NCI-H1105 treated with DMSO at 0.1 percent for 48 hours (cell line): ENCODE data around the gene IL17RC.

Experiments
- DNase-seq: peaks from one replicate; lab custom pipeline; 2025; lab: John Stamatoyannopoulos, UW

The IL17RC gene

DNA sequence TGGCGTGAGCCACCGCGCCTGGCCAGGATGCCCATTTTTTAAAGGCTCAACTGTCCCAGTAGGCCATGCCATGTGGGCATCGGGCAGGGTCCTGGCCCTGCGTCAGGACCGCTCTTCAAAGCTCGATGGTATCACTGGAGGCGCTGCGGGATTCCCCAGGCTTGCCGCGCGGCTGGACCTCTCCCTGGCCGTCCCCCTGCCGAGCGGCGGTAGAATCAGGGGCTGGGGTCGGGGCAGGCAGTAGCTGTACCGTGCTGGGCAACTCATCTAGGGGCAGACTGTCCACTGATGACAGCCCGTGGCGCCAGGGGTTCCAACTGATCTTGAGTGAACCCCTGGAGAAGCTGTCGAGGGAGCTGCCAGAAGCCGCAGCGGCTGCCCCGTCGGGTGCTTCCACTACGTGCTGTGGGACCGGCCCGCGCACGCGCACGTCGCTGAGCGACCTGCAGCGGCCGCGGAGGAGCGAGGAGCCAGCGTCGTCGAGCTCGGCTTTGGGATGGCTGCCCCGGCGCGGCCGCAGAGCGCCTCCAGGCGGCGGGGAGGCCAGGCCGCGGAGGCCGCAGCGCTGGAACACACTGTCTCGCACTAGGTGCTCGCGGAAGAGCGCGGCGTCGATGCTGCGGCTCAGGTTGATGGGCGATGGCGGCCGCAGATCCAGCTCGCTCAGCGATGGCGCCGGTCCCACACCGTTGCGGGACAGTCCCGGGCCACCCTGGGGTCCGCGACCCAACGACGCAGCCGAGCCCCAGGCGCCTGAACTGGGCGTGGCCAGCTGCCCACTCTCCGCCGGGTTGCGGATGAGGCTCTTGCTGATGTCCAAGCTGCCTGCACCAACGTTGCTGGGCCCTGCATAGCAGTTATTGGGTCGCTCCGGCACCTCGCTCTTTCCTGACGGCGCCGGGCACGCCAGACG, 29.5 kb downstream of the IL17RC start:
- DNase-seq = peak; percentile 74

DNA sequence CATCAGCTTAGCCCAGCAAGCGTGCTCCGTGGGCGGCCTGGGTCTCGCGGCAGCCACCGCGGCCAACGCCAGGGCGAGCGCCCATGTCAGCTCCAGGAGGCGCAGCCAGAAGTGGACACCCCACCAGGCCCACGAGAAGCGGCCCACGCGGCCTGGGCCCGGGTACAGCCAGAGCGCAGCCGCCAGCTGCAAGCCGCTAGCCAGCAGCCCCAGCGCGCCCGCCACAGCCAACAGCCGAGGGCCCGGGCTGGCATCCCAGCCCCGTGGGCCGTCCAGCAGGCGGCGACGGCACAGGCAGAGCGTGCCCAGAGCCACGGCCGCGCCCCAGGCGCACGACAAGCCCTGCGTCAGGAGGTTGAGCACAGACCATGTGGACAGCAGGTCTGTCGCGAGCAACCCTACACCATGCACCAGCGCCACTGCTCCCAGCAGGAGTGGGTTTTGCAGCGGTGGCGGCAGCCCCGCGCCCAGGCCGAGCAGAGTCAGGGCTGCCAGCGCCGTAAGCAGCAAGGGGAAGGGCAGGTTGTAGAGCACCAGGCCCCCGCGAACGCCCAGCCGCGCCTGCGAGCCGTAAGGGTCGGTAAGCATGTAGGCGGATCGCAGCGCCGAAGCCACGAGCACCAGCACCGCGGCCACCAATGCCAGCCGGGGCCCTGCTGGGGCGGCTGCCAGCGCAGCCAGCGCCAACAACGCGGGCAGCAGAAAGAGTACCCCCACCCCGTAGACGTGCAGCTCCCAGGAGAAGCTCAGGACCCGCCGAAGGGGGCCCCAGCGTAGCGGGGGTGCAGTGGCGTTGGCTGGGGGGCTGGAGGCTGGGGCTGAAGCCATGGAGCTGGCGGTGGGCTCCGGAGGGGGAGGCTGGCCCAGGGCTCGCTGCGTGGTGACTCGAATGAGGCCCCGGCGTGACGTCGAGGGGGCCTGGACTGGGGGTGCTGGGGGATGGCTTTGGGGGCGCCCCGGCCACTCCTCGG, 30.4 kb downstream of the IL17RC start:
- DNase-seq = peak; percentile 52

DNA sequence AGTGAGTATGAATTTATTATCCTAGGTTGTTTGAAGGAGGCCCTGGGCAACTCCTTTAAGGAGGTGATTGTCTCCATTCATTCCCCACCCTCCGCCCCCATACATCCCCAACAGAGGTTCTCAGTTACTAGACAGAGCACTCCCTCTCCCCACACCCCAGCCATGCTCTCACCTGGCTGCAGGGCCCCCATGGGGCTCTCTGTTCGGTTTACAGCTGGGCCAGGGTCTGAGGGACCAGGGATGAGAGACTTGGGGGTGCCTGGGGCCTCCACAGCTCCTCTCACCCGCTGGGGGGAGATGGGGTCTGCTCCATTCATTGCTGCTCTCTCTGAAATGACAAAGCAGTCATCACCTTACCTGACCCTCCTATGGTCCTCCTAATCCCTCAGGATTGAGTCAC, 31.7 kb downstream of the IL17RC start:
- no peak for DNase-seq

DNA sequence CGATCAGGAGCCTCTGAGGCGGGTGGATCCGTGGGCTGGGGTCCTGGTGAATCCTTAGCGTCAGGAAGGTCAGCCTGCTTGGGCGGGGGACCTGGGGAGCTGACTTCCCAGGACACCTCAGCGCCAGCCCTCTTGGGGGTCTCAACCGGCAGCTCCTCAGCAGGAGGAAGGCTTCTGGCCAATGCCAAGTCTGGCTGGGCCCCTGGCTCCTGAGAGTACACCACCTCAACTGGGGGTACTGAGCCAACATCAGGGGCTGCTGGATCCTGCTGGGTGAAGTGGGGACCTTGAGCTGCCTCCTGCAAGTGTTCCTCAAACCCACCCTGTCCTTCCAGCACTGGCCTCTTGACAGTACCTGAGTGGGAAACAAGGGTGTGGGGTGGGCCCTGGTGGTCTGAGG, 32.2 kb downstream of the IL17RC start:
- DNase-seq = no peak

DNA sequence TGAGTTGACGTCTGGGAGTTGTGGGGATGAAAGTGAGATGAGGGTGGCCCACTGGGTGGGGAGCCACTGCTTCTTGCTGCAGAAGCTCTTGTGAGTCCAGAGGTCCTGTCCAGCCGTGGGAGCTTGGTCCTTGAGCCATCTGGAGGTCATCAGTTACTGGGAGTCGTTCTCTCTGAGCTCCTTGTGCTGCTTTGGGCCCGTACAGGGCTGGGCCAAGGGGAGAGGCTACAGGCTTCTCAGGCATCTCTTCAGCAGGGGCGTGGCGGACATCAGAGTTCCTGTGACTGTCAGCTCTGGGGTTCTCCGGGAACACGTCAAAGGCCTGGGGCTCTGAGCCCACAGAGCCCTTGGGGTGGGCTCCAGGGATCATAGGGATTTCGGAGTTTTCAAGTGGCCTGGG, 32.7 kb downstream of the IL17RC start:
- no peak for DNase-seq

DNA sequence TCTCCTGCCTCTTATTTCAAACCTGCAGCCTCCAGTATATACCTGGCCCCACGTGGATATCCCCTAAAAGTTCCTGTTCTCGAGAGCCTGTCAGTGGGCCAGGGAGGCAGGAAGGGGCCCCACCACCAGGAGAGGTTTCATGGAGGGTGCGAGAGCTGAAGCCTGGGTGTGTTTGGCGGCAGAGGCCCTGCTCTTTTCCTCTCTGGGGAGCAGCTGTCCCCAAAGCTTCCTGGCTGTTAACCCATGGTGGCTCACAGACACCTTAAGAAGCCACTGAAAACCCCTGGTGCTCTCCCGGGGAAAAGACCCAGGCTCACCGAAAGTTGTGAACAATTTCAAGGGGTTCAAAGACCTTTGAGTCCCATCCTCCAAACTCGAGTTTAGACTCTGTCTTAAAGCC, 34.2 kb downstream of the IL17RC start:
- no peak for DNase-seq

DNA sequence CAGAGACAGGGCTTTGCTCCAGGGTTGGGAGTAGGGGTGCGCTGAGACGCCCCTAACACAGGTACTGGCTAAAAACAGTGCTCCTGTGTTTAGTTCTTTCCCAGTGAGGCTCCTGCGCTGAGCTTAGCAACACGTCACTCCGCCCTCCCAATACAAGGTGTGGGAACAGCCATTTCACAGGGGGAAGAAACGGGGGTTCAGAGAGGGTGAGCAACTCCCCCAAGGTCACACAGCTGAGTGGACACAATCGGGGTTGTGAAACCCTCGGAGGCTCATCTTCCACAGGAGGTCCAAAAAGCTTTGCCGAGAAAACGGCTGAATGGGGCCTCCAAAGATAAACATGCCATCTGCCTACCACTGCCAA, 34.7 kb downstream of the IL17RC start:
- DNase-seq = no peak

DNA sequence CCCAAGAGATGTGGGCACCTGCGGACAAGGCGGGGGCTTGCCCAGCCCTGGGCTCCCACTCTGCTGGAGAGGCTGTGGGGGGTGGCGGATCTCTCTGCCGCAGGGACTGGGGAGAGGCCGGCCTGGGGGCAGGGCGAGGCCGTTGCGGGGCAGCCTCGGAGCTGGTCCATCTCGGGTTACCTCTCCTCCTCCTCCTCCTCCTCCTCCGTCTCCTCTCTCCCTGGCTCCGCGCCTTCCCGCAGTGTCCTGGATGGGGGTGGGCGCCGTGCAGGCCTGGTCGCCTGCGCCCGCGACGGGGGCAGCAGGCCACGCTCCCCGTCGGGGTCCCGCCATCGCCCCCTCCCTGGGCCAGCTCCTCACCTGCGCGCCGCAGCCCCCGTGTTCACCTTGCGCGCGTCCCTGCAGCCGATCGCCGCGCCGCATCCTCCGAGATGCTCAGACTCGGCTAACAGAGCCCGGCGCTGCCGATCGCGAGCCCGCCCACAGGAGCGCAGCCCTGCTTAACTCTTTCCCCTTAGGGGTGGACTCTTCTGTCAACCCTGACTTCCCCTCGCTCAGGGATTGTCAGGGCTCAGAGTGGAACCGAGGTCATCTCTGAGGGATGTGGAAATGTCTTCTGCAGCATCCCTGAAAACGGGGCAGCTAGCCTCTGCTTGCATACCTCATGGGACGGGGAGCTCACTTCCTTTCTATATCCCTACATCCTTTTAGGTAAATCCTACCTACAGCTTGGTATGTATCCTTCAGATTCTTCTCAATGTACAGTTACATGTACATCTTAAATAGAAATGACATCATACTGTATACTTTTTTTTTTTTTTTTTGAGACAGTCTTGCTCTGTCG, 35.3 kb downstream of the IL17RC start, which contains the start of gene PRRT3:
TSS of gene PRRT3 (minus strand) at position 447 of the 844 bp plus-strand sequence. CDS start 2,293 bp downstream, outside the sequence.
- peak; percentile 33 for DNase-seq

DNA sequence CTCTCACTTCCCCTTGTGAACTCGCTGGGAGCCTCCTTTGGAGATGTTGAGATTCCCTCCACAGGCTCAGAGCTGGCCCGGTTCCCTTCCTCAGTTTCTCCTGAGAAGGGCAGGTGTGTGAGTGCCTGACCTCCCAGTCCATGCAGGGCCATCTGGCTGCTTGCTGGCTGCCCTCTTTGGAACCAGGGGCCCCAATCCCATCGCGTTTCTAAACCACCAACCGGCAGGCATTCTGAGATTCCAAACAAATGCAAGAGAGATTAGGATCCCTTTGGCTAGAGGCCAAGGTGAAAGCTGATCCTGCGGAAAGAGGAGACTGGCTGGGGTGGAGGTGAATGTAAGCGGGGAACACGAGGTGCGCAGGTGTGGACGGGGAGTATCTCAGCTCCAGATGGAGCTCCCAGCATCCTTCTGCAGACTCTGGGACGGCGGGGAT, 38.2 kb downstream of the IL17RC start:
- DNase-seq = peak; percentile 79

DNA sequence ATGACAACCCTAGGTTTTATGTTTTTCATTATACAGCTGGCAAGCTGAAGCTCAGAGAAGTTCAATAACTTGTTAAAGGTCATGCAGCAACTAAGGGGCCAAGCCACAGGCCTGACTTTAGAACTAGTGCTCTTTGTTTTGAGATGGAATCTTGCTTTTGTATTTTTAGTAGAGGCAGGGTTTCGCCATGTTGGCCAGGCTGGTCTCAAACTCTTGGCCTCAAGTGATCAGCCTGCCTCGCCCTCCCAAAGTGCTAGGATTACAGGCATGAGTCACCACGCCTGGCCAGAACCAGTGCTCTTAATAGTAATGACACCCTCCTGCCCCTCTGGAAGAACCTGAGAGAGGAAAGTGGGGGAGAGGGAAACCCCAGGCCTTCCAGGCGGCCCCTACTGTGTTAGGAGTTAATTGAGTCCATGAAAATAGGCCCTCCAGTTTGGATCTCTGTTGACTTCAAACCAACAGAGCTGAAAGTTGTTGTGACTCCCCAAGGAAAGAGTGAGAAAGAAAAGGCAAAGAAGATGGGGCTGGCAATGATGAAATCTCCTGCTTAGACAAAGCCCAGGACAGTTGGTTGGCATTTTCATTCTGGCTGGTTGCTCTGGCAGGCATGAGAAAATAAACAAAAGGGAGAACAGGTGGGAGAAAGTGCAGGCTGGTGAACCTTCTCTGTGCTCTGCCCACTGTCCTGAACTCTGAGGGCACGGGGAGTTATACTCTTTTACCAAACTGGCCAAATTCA, 38.9 kb downstream of the IL17RC start:
- DNase-seq = no peak

DNA sequence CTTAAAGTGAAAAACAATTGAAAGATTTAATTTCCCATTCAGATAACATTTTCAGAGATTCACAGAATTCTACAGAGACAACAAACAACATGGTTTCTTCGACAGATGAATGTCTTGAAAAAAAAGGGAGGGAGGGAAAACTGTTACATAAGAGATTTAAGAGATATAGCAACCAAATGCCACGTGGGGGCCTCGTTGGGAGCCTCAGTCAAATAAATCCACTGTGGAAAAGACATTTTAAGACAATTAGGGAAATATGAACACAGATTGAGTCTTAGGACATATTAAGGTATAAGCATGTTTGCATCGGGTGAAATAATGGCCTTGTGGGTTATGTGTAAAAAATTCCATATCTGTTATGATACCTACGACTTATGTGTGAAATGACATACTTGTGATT, 40.3 kb downstream of the IL17RC start:
- DNase-seq = no peak

DNA sequence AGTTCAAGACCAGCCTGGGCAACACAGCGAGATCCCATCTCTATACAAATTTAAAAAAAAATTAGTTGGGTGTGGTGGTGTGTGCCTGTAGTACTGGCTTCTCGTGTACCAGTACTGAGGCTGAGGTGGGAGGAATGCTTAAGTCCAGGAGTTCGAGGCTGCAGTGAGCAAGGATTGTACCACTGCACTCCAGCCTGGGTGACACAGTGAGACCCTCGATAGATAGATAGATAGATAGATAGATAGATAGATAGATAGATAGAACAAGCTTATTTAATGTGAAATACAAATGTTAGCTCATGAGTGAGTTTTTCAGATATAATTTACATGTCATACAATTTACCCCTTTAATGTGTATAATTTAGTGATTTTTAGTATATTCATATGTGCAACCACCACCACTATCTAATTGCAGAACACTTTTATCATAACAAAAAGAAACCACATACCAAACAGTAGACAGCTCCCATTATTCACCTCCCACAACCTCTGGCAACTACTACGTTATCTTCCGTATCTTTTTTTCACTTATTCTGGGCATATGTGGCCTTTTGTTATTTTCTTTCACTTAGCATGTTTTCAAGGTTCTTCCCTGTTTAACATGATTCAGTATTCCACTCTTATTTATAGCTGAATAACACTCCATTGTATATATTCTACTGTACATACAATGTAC, 48.4 kb downstream of the IL17RC start:
- DNase-seq = no peak

DNA sequence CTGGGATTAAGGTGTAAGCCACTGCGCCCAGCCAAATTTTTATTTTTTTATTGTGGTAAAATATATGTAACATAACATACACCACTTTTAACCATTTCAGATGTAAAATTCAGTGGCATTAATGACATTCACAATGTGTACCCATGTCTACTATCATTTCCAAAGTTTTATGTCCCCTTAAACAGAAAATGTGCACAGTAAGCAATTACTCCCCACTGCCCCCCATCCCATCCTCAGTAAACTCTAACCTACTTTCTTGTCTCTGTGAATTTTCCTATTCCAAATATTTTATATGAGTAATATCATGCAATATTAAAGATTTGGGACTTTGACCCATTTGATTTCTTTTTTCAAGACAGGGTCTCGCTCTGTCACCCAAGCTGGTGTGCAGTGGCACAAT, 49.9 kb downstream of the IL17RC start:
- DNase-seq = no peak

DNA sequence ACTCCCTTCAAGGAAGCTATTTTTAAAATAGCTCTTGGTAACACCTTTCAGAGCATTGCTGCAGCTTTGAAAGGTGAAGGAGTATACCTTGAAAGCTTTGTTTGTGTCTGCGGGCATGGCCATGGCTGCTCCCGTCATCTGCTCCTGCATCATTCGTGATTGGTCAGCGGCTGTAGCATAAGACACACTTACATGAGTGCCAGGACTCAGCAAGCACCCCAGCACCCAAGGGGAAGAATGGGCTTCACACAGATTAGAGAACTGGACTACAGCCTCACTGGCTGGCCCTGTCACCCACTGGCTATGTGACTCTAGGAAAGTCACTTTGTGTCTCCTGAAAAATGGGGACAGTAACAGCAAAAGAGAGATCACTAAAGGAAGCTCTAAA, 52.7 kb downstream of the IL17RC start:
- DNase-seq = no peak

DNA sequence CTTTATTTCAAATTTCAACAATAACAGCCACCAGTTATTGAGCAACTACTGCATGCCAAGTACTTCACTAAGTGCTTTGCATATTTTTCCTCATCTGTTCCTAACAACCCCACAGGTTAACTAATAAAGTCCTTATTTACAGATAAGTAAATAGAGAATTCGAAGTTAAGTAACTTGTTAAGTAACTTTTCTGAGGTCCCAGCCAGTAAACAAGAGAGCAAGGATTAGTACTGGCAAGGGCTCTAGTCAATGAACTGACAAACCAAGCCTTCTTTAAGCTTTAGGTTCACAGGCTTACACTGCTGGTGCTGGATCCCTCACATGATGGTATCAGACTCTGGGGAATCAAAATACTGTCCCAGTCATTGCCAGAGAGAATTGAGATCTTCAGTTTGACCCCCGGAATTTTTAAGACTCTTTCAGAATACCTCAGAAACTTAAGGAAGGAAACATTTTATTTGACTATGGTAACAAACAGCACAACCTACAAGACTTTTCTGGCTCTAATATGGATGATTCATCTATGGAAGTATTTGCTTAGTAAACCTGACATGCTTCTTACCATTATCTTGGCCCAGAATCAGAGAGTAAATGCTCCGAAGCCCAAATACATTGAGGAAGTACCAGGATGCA, 53.2 kb downstream of the IL17RC start:
- no peak for DNase-seq

DNA sequence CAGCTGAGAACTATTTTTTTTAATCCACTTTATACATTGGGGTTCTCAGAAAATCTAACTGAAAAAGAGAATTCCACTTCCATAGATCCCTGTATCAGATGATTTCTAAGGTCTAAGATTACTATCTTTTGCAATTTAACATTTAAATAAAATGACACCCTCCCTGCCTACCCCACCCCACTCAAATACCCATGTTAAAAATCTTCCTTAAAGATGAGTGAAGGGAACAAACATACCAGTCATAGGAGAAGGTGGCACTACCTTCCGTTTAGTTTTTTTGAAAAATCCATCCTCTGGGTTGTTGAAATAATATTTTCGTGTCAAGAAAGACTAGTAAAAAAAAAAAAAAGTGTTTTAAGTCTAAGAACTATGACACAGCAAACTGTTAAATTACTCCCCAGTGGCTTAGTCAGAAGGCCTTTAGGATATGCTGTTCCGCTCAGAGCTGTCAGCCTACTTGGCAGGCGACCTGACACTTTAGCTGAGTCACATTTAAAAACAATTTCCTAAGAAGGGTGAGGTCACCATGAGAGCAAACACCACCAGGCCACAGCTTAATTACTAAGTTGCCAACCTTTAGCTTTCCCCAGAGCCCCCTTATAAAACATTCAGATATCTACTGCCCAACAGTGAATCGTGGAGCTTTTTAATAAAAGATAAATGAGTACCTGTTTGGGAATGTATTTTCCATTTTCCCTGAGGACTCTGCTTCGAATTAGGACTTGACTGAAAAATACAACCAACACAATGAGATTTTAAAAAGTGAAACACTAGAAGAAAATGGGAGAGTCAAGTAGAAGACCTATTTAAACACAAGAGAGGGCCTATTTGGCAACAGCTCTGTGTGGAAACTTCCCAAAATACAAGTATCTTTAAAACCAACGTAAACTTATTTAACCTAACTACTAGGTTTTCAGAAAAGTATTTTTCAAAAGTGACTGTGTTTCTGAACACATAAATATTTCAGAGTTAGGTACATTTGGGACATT, 60.1 kb downstream of the IL17RC start:
- DNase-seq = no peak

DNA sequence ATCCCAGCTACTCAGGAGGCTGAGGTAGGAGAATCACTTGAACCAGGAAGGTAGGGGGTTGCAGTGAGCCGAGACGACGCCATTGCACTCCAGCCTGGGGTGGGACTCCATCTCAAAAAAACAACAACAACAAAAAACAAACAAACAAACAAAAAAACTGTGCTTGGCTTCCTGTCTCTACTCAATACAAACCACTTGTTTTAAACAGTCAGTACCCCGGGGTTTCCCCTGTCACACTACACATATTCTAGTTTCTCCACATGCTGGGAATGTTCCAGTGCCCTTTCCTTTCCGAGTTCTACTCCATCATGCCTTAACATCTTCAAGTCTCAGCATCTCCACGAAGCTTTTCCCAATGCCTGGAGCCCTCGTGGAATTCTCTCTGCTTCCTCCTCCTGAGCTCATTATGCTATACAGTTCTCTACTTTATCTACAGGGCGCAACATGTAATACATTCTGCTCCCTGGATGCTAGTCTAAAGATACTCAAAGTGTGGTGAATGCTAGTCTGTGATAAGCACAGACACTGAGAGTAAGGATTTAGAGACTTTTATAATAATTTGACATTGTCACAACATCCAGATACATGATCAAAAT, 61.9 kb downstream of the IL17RC start:
- DNase-seq = no peak

DNA sequence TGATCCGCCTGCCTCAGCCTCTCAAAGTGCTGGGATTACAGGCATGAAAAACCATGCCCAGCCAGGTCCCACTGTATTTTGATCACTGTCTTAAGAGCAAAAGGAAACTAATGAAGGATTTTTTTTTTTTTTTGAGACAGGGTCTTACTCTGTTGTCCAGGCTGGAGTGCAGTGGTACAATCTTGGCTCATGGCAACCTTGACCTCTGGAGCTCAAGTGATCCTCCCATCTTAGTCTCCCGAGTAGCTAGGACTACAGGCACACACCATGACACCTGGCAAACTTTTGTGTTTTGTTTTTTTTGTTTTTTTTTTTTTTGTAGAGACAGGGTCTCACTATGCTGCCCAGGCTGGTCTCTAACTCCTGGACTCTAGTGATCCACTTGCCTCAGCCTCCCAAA, 63.4 kb downstream of the IL17RC start:
- DNase-seq = no peak
